ENCODE results near the gene USP50.

USP50 gene

GRCh38 chr15:50463423-50464358, 82.8 kb downstream of the USP50 start:
- H3K36me3 ChIP-seq (ENCODE audit: insufficient read depth, low read length), result peaks cover 60% of the 10 kb centered on the region
- H3K4me3 ChIP-seq (ENCODE audit: low read length), result no peak overlapping the region
- no peak overlapping the region for H3K9ac ChIP-seq (ENCODE audit: low read depth, low read length)
- H3K9me3 ChIP-seq (ENCODE audit: insufficient read depth, low read depth, low read length), result no peaks in the 10 kb centered on the region
- no peak overlapping the region for H3K27ac ChIP-seq (ENCODE audit: low read depth, low read length)
- peaks cover 23% of the 10 kb centered on the region for H3K4me1 ChIP-seq (ENCODE audit: insufficient read depth, low read length)
- WGBS, result 84% methylated on average over 2 of the region's 2 CpGs
- no peaks in the 10 kb centered on the region for H3K27me3 ChIP-seq (ENCODE audit: insufficient read depth, low read length)

GRCh38 chr15:50458348-50459112, 87.9 kb downstream of the USP50 start:
- H3K9me3 ChIP-seq (ENCODE audit: insufficient read depth, low read depth, low read length), result no peaks in the 10 kb centered on the region
- WGBS, result 94% methylated on average over 7 of the region's 7 CpGs
- H3K27ac ChIP-seq (ENCODE audit: low read depth, low read length), result no peak overlapping the region
- no peaks in the 10 kb centered on the region; the same call in 1 of the 2 replicates for H3K4me1 ChIP-seq (ENCODE audit: insufficient read depth, low read length)
- H3K9ac ChIP-seq (ENCODE audit: low read depth, low read length), result no peak overlapping the region
- H3K4me3 ChIP-seq (ENCODE audit: low read length), result no peak overlapping the region
- peaks cover 67% of the 10 kb centered on the region for H3K36me3 ChIP-seq (ENCODE audit: insufficient read depth, low read length)
- H3K27me3 ChIP-seq (ENCODE audit: insufficient read depth, low read length), result no peaks in the 10 kb centered on the region

GRCh38 chr15:50452927-50453326, 93.5 kb downstream of the USP50 start:
- Histone ChIP-seq H3K27me3 (ENCODE audit: insufficient read depth, low read length) (no peaks in the 10 kb centered on the region), H3K9me3 (ENCODE audit: insufficient read depth, low read depth, low read length) (no peaks in the 10 kb centered on the region), H3K9ac (ENCODE audit: low read depth, low read length) (no peak overlapping the region), H3K27ac (ENCODE audit: low read depth, low read length) (no peak overlapping the region), H3K4me1 (ENCODE audit: insufficient read depth, low read length) (no peaks in the 10 kb centered on the region), H3K36me3 (ENCODE audit: insufficient read depth, low read length) (peaks cover 57% of the 10 kb centered on the region), H3K4me3 (ENCODE audit: low read length) (no peak overlapping the region)
